HPDE6-E6E7 (cell line): ENCODE results near the gene GYS2.
"Not testable (repeated sequence)": the region's sequence is repeated elsewhere in the genome, so short reads cannot be mapped to it uniquely, and the experiment has no call there.

Experiments used
- DNase-seq: peaks from one replicate; pipeline ENCODE4 v3.0.0; 2011; ENCODE audit warnings: missing footprints; ENCODE audit errors: extremely low spot score

Gene GYS2

DNA sequence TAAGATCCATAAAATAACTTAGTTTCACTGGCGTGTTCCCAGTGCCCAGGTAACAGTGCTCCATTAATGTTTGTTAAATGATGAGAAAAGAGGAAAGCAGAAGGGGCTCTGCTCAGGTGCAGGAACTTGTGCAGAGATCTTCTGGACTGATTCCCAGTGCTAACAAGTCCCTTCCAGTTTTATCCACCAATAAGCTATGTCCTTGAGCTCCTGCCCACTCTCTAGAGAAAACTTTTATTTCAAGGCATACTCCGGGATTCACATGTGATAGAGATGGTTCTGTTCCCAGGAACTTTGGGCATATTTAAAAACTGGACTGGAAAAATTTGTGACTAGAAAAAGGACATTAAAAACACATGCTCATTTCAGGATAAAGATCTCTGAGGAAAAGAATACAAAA lies 1.9 kb downstream of the GYS2 start:
- no peak for DNase-seq

GRCh38 chr12:21600196-21600595 lies 4.5 kb downstream of the GYS2 start:
- DNase-seq = no peak

DNA sequence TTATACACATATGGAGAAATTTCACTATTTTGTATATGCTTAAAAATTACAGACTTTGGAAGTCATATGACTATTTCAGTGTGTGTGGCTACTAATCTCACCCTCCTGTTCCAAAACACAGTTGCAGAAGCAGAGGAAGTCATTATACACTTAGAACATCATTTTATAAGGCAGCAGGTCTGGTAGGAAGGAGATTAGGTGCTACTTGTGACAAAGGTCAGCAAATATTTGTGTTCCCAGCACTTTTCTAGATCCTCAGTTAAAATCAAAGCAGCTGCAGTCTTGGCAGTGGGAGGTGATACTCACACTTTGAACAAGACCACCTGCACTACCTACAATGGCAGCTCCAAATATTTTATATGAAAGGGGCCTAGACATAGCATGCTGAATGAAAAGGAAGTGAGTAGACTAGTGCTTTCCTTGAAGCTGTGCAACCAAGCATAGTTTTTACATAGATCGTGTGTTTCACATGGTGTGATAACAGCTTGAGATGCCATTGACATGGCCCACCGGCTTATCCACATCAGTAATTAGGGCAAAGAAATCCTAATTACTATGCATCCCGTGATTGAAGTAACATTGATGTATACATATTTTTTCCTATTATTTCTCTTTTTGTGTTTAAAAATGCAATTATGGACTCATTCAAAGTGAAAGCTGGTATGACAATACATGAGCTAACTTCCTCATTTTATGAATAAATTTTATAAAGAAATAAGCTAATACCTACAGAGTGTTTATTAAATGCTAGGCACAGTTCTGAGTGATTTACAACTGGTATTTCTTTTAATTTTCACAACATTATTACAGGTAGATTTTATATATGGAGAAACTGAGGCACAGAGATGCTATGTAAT lies 5.3 kb downstream of the GYS2 start:
- no peak for DNase-seq

- DNase-seq = no peak
Measured at GRCh38 chr12:21598651-21599050, 6.0 kb downstream of the GYS2 start.

DNA sequence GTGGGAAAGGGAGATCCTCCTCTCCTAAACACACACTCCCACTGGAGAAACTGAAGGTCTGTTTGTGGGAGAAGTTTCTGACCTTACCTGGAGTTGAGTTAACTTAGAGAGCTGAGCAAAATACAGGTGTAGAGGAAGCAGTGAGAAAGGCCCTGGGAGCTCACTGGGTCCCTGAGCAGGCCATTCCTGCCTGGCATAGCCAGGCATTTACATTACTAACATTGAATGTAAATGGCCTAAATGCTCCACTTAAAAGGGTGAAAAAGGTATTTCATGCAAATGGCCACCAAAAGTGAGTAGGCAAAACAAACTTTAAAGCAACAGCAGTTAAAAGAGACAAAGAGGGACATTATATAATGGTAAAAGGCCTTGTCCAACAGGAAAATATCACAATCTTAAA lies 9.3 kb downstream of the GYS2 start:
- not testable (repeated sequence) for DNase-seq

DNA sequence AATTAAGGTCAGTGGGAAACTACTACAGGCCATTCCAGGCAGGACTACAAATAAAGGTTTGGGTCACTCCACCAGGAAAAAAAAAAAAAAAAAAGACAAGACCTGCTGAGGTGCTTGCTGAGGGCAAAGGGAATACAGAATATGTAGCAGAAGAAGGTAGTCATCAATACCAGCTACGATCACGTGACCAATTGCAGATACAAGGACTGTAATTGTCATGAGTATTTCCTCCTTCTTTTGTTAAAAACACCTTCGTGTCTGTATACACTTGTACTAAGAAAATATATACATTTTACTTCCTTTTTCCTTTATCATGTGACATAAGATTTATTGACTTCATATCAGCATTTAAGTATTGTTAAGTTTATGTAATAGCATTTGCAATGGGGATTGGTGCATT lies 19.2 kb downstream of the GYS2 start:
- DNase-seq = no peak

DNA sequence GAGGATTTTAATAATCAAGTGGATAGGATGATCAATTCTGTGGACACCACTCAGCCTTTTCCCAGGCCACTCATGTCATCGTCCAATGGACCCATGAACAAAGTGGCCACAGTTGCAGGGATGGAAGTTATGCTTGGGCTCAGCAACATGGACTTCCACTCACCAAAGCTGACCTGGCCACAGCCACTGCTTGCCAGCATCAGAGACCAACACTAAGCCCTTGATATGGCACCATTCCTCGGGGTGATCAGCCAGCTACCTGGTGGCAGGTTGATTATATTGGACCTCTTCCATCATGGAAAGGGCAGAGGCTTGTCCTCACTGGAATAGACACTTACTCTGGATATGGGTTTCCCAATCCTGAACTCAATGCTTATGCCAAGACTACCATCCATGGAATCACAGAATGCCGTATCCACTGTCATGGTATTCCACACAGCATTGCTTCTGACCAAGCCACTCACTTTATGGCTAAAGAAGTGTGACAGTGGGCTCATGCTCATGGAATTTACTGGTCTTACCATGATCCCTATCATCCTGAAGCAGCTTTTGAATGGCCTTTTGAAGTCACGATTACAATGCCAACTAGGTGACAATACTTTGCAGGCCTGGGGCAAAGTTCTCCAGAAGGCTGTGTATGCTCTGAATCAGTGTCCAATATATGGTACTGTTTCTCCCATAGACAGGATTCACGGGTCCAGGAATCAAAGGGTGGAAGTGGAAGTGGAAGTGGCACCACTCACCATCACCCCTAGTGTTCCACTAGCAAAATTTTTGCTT lies 20.1 kb downstream of the GYS2 start:
- DNase-seq = not testable (repeated sequence)

- DNase-seq = no peak
Measured at GRCh38 chr12:21583587-21583986, 21.1 kb downstream of the GYS2 start.

GRCh38 chr12:21580748-21581516 lies 23.7 kb downstream of the GYS2 start:
- no peak for DNase-seq

- DNase-seq = no peak
Measured at GRCh38 chr12:21577516-21577915, 27.1 kb downstream of the GYS2 start.

GRCh38 chr12:21576431-21576830 lies 28.2 kb downstream of the GYS2 start:
- no peak for DNase-seq

DNA sequence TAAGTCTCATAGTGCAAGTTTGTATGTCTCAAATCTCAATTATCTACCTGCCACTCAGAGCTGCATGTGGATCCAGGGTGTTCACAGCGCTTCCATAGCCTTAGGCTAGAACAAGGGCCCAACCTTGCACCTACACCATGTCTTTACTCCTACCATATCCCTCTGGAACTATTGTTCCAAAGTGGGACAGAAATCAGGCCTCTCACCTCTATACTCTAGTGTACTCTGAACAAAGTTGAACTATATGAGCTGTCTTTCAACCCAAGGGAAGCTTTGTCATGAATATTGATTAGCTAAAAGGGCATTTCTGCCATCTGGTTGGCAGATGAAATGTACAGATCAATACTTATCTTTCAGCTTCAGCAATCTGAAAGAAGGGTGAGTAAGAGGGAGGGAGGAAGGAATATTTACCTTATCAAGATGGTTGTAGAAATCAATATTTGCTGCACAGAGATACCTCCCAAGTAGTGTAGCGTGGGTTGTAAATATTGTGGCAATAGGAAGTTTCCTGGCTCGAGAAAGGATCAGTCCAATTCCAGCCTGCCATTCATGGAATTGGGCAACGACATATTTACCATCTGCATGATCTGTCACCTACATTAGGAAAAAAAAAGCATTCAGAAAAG lies 30.8 kb downstream of the GYS2 start:
- no peak for DNase-seq

- DNase-seq = no peak
Measured at GRCh38 chr12:21571046-21571445, 33.6 kb downstream of the GYS2 start.

DNA sequence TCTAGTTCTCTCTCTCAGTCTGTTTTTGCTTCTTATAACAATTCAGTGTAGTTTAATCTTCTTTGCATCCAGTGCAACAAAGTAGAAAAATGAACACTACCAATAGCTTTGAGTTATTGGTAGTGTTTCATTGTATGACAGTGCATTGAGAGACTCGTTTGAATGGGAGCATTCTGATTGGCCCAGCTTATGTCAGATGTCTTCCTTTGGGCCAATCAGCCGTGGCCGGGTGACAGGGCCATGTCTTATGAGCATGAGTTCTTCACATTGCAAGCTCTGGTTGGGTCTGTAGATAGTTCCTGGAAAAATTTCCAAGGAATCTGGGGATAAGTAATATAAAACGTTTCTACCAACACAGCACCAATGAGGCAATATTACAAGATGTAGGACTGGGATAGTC lies 36.5 kb downstream of the GYS2 start:
- no peak for DNase-seq

GRCh38 chr12:21566907-21567394 lies 37.7 kb downstream of the GYS2 start:
- no peak for DNase-seq

GRCh38 chr12:21566223-21566906 lies 38.3 kb downstream of the GYS2 start:
- DNase-seq = no peak

GRCh38 chr12:21562859-21563258 lies 41.8 kb downstream of the GYS2 start:
- DNase-seq = no peak

DNA sequence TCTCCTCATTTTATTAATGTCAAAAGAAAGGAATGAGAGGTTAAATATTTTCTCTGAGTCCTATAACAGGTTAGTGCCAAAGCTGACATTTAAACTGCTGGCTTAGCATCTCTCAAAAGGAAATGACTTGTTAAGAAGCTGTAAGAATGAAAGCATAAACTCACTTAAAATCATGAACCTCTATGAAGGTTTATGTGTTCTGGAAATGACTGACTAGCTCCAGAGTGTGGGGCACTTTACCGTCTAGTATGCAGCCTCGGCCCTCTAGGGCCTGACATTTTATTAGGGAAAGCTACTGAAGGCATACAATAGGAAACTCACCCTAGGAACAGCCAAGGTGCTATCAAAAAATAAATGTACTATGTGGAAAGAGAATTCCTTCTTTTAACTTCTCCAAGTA lies 43.5 kb downstream of the GYS2 start:
- DNase-seq = no peak

- peak; percentile 21 for DNase-seq
Measured at GRCh38 chr12:21559855-21560569, 44.6 kb downstream of the GYS2 start.

DNA sequence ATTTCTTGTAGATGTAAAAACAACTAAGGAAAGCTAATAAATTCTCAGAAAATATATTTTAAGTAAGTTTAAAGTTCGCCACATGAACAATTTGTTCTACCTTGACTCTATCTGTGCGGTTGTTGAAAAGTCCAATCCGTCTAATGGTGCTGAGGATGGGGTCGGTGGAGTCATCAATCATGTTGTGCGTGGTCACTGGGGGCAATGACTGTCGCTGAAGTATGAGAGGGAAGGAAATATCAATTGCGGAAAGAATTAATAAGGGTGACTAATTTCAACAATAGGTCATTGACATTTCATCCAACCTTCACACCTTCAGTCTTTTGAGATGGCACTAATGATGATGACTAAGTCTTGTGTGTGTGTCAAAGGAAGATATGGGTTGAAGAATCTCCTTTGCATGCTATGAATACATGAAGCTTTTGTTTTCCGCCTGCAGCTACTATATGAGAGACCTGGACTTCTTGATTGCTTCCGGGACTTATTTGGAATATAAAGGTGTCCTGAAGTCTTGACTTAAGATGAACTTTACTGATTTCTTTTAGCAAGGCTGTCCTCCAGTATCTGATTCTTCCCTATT lies 46.5 kb downstream of the GYS2 start:
- no peak for DNase-seq
